Bronchial epithelial cell (primary cell): ENCODE results near the gene LCN1. TPM values are rescaled to one million over a fixed set of nuclear protein-coding genes. Genes with fewer than 3 reads are reported as not detected.
"Not testable (repeated sequence)": the region's sequence is repeated elsewhere in the genome, so short reads cannot be mapped to it uniquely, and the experiment has no call there.

Source experiments
- DNase-seq: peaks from one replicate; pipeline ENCODE4 v3.0.0-alpha.2; 2010; ENCODE audit warnings: low read depth
- FAIRE-seq: peaks from 2 replicates; lab custom pipeline; 2011; peaks lifted over from hg19 to GRCh38; lab: Jason Lieb, UNC
- H3K27me3 ChIP-seq: 2 replicates; pipeline ENCODE4 v1.5.1; 2011; ENCODE audit warnings: low read length; ENCODE audit not compliant: control insufficient read depth, insufficient read depth
- H3K36me3 ChIP-seq: 2 replicates; pipeline ENCODE4 v1.5.1; 2011; ENCODE audit warnings: low read length; ENCODE audit not compliant: control insufficient read depth, insufficient read depth
- H3K4me3 ChIP-seq: 2 replicates; pipeline ENCODE4 v1.5.1; 2011; ENCODE audit warnings: mild to moderate bottlenecking, low read depth, low read length, control low read depth
- CTCF ChIP-seq: IDR thresholded peaks from 2 replicates; pipeline ENCODE4 v1.5.1; 2011; ENCODE audit warnings: mild to moderate bottlenecking, moderate library complexity, low read length, control low read depth, inconsistent platforms; ENCODE audit not compliant: insufficient read depth, severe bottlenecking
- total RNA-seq: library from RNA; depleted of rRNA; stranded (reverse); fragments of >200 nt; gene quantifications from 2 replicates; pipeline ENCODE4 v1.2.1, GENCODE V29; 2014

The LCN1 gene
- total RNA-seq, 1 donor from 2014 or later = not detected

GRCh38 chr9:135536216-135536615, 15.0 kb downstream of the LCN1 start:
- FAIRE-seq = no peak
- Histone ChIP-seq H3K4me3 (no peak overlapping the region), H3K27me3 (no peaks in the 10 kb centered on the region), H3K36me3 (no peaks in the 10 kb centered on the region)
- no peak for TF ChIP-seq CTCF
- DNase-seq = no peak

GRCh38 chr9:135543262-135543894, 22.1 kb downstream of the LCN1 start:
- H3K36me3 ChIP-seq, H3K4me3 ChIP-seq, H3K27me3 ChIP-seq, DNase-seq, FAIRE-seq: not testable (repeated sequence)

GRCh38 chr9:135544981-135545635, 23.9 kb downstream of the LCN1 start:
- Histone ChIP-seq H3K4me3 (no peak overlapping the region), H3K36me3 (no peaks in the 10 kb centered on the region), H3K27me3 (no peaks in the 10 kb centered on the region)
- DNase-seq (no peak), FAIRE-seq (no peak)
- no peak for TF ChIP-seq CTCF

- DNase-seq, H3K27me3 ChIP-seq, H3K4me3 ChIP-seq, H3K36me3 ChIP-seq: not testable (repeated sequence)
- FAIRE-seq = peak; percentile 97
These were observed 24.5 kb downstream of the LCN1 start, which contains the start of gene OBP2A for GRCh38 chr9:135545646-135546176. TSS of gene OBP2A (plus strand) at chr9:135546126. CDS start at chr9:135546181, 55 bp downstream.

GRCh38 chr9:135546792-135547617, 25.8 kb downstream of the LCN1 start:
- H3K27me3 ChIP-seq, H3K4me3 ChIP-seq, DNase-seq, FAIRE-seq, H3K36me3 ChIP-seq: not testable (repeated sequence)

- Histone ChIP-seq H3K27me3 (no peaks in the 10 kb centered on the region), H3K36me3 (no peaks in the 10 kb centered on the region), H3K4me3 (no peak overlapping the region)
- FAIRE-seq (no peak), DNase-seq (no peak)
- no peak for TF ChIP-seq CTCF
These were observed 26.8 kb downstream of the LCN1 start for GRCh38 chr9:135547756-135548736.

GRCh38 chr9:135549478-135550343, 28.5 kb downstream of the LCN1 start:
- not testable (repeated sequence) for H3K27me3 ChIP-seq, H3K36me3 ChIP-seq, DNase-seq, H3K4me3 ChIP-seq, FAIRE-seq
